Endothelial cell of umbilical vein (primary cell): ENCODE measurements around the gene OCA2. TPM values are rescaled to one million over a fixed set of nuclear protein-coding genes. Genes with fewer than 3 reads are reported as not detected.

Experiments used
- BruUV-seq: library from RNA; stranded (reverse); fragments of 400-500 nt; replicated peaks from 2 replicates; lab custom pipeline; 2021; lab: Mats Ljungman, UMichigan
- CTCF ChIA-PET: fragments of 300-600, 350-600 bp; sonication (Branson Sonifier 250); formaldehyde crosslinking; loops from one replicate; lab custom pipeline; 2021; ENCODE audit warnings: antibody characterized with exemption, inconsistent platforms; lab: Charles Lee
- POLR2A ChIA-PET: fragments of 300-600, 350-600 bp; sonication (Branson Sonifier 250); formaldehyde crosslinking; loops from one replicate; lab custom pipeline; 2021; ENCODE audit warnings: antibody characterized with exemption, inconsistent platforms; lab: Charles Lee
- DNase-seq: peaks from one replicate; pipeline ENCODE4 v3.0.0-alpha.2; 2011; ENCODE audit warnings: low read depth, low spot score
- FAIRE-seq: peaks from 2 replicates; lab custom pipeline; 2011; peaks lifted over from hg19 to GRCh38; lab: Jason Lieb, UNC
- H2AFZ ChIP-seq: 2 replicates; pipeline ENCODE4 v1.6.0; 2012; ENCODE audit warnings: low read depth, low read length, control low read depth, inconsistent platforms
- H3K27ac ChIP-seq: 2 replicates; pipeline ENCODE4 v1.5.1; 2011; ENCODE audit warnings: low read depth, mild to moderate bottlenecking, control low read depth, low read length, moderate library complexity; ENCODE audit not compliant: insufficient read depth
- H3K27me3 ChIP-seq, 2 experiments: 2 replicates each; pipeline versions ENCODE4 v1.6.0 to v1.6.1; 2011; ENCODE audit warnings: low read length in 2 of 2, mixed read lengths in 1 of 2; ENCODE audit not compliant: control insufficient read depth in 2 of 2, insufficient read depth in 2 of 2
- H3K36me3 ChIP-seq, 2 experiments: 2 replicates in 1 of 2; 3 replicates in 1 of 2; pipeline ENCODE4 v1.5.1; 2011; ENCODE audit warnings: low read length in 2 of 2, mild to moderate bottlenecking in 1 of 2, moderate library complexity in 1 of 2; ENCODE audit not compliant: control insufficient read depth in 2 of 2, insufficient read depth in 2 of 2; ENCODE audit errors: extremely low read depth in 1 of 2
- H3K4me1 ChIP-seq: 3 replicates; pipeline ENCODE4 v1.5.1; 2011; ENCODE audit warnings: mild to moderate bottlenecking, low read length; ENCODE audit not compliant: control insufficient read depth, insufficient read depth; ENCODE audit errors: extremely low read depth
- H3K4me2 ChIP-seq: 2 replicates; pipeline ENCODE4 v1.6.1; 2011; ENCODE audit warnings: low read length, control low read depth, mixed read lengths; ENCODE audit not compliant: insufficient read depth
- H3K4me3 ChIP-seq, 3 experiments: fragments of 200-600 bp in 1 of 3; sonication (generic), shearing (Covaris generic) in 1 of 3; replicated peaks in 1 of 3; 2 replicates each; pipeline ENCODE4 v1.5.1; 2011 to 2016; ENCODE audit warnings: control low read depth in 3 of 3, low read length in 3 of 3, mild to moderate bottlenecking in 2 of 3, inconsistent platforms in 1 of 3, low read depth in 1 of 3, moderate library complexity in 1 of 3; ENCODE audit not compliant: insufficient read depth in 1 of 3
- H3K79me2 ChIP-seq: 2 replicates; pipeline ENCODE4 v1.6.0; 2012; ENCODE audit warnings: low read length, inconsistent platforms; ENCODE audit not compliant: control insufficient read depth, insufficient read depth
- H3K9ac ChIP-seq: replicated peaks from 2 replicates; pipeline ENCODE3; 2011; ENCODE audit warnings: low read length, control low read depth; ENCODE audit not compliant: insufficient read depth; ENCODE audit errors: extremely low read depth
- H3K9me1 ChIP-seq: replicated peaks from 3 replicates; pipeline ENCODE4 v1.6.0; 2011; ENCODE audit warnings: mild to moderate bottlenecking, low read length; ENCODE audit not compliant: control insufficient read depth, insufficient read depth; ENCODE audit errors: extremely low read depth
- H3K9me3 ChIP-seq: replicated peaks from 2 replicates; pipeline ENCODE4 v1.5.1; 2012; ENCODE audit warnings: low read length, inconsistent platforms; ENCODE audit not compliant: control insufficient read depth, insufficient read depth
- H4K20me1 ChIP-seq: replicated peaks from 2 replicates; pipeline ENCODE3; 2011; ENCODE audit warnings: mild to moderate bottlenecking, low read length; ENCODE audit not compliant: control insufficient read depth, insufficient read depth; ENCODE audit errors: extremely low read depth
- EZH2 ChIP-seq: IDR thresholded peaks from 2 replicates; pipeline ENCODE4 v1.6.1; 2012; ENCODE audit warnings: borderline replicate concordance, low read depth, mild to moderate bottlenecking, moderate library complexity, low read length, inconsistent platforms; ENCODE audit not compliant: severe bottlenecking
- FOS ChIP-seq: IDR thresholded peaks from 2 replicates; pipeline ENCODE4 v1.6.1; 2011; ENCODE audit warnings: mild to moderate bottlenecking, low read length, moderate library complexity, borderline replicate concordance; ENCODE audit not compliant: insufficient read depth
- GATA2 ChIP-seq: IDR thresholded peaks from 2 replicates; pipeline ENCODE4 v1.7.0; 2011; ENCODE audit warnings: low read depth, mild to moderate bottlenecking, moderate library complexity, mixed read lengths, low read length; ENCODE audit not compliant: insufficient read length, insufficient read depth
- JUN ChIP-seq: IDR thresholded peaks from 2 replicates; pipeline ENCODE4 v1.6.1; 2011; ENCODE audit warnings: borderline replicate concordance, low read depth; ENCODE audit not compliant: insufficient read length, insufficient read depth
- MYC ChIP-seq: IDR thresholded peaks from one replicate; pipeline ENCODE4 v1.6.1; 2011; ENCODE audit warnings: mild to moderate bottlenecking, low read depth, low read length
- POLR2A ChIP-seq: IDR thresholded peaks from 2 replicates; pipeline ENCODE4 v1.6.1; 2012; ENCODE audit warnings: low read depth, mild to moderate bottlenecking, control low read depth, low read length
- dilution Hi-C: fragments of 300-500 bp; cut with MboI; formaldehyde crosslinking; loops from one replicate; pipeline ENCODE4 v1.15.0; 2019; ENCODE audit warnings: low sequenced_read_pairs; ENCODE audit not compliant: extremely low pct_ligation_motif_present
- intact Hi-C: fragments of 100-400 bp; cut with micrococcal nuclease; formaldehyde crosslinking; loops from one replicate; pipeline ENCODE4 v1.10.0; 2022
- polyA plus RNA-seq, 4 experiments: library from polyadenylated mRNA; depleted of rRNA in 3 of 4; stranded (reverse) in 3 of 4; unstranded in 1 of 4; fragments of >200 nt; gene quantifications; 2 replicates each; pipeline versions ENCODE4 v1.2.1 to v1.2.3, GENCODE V29; 2011 to 2012; ENCODE audit warnings: missing spikeins in 1 of 4
- total RNA-seq: library from RNA; stranded (reverse); gene quantifications from 2 replicates; pipeline ENCODE4 v1.2.3, GENCODE V29; 2021
- TF ChIP-seq, protein P1 (sequence below), 2 donors: IDR thresholded peaks; 1 replicate in 1 of 2; 2 replicates in 1 of 2; pipeline ENCODE4 v1.5.1; 2011; ENCODE audit warnings: low read length in 2 of 2, mild to moderate bottlenecking in 2 of 2, moderate library complexity in 2 of 2, control low read depth in 1 of 2, inconsistent platforms in 1 of 2, low read depth in 1 of 2; ENCODE audit not compliant: insufficient read depth in 1 of 2; ENCODE audit errors: extremely low read depth in 1 of 2

OCA2 gene
- total and polyA plus RNA-seq, 2 donors (not counting 3 experiments of a cell fraction or from before 2014, with no cell fraction given) = not detected

DNA sequence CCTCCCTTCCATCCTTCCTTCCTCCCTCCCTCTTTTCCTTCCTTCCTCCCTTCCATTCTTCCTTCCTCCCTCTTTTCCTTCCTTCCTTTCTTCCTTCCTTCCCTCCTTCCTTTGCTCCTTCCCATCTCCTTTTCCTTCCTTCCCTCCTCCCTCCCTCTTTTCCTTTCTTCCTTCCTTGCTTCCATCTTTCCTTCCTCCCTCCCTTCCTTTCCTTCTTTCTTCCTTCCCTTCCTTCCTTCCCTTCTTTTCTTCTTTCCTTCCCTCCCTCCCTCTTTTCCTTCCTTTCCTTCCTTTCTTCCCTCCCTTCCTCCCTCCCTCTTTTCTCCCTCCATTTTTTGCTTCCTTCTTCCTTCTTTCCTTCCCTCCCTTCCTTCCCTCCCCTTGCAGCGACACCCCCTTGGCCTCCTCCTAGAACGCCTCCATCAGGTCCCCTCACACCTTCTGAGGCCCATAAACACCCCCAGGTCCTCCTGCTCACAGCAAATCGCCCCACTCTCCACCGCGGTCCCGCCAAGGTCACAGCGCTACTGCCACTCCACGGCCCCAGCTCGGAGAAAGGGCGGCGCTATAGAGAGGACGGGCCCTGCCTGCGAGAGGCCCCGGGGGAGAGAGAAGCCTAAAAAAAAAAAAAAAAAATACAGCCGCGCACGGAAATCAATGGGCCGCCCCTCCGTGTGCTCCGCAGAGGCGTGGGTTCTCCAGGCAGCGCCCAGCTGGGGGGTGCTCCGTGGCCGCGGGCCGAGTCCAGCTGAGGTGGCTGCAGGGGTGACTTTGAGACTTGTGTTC, 328.2 kb downstream of the OCA2 start:
- Histone ChIP-seq H3K36me3 (no peaks in the 10 kb centered on the region), H3K79me2 (no peaks in the 10 kb centered on the region), H3K9ac (no peak overlapping the region), H3K4me3 (no peak overlapping the region), H2AFZ (no peak overlapping the region), H3K9me1 (no peaks in the 10 kb centered on the region), H3K27ac (no peak overlapping the region), H3K27me3 (no peaks in the 10 kb centered on the region), H3K9me3 (peaks cover 13% of the 10 kb centered on the region), H3K4me1 (no peaks in the 10 kb centered on the region), H4K20me1 (no peaks in the 10 kb centered on the region), H3K4me2 (no peak overlapping the region)
- dilution Hi-C loops (no loop called here), intact Hi-C loops (no loop called here)
- TF ChIP-seq FOS (no peak), EZH2 (no peak), MYC (no peak), JUN (no peak), POLR2A (no peak), GATA2 (no peak)
- TF ChIP-seq, protein P1, sequence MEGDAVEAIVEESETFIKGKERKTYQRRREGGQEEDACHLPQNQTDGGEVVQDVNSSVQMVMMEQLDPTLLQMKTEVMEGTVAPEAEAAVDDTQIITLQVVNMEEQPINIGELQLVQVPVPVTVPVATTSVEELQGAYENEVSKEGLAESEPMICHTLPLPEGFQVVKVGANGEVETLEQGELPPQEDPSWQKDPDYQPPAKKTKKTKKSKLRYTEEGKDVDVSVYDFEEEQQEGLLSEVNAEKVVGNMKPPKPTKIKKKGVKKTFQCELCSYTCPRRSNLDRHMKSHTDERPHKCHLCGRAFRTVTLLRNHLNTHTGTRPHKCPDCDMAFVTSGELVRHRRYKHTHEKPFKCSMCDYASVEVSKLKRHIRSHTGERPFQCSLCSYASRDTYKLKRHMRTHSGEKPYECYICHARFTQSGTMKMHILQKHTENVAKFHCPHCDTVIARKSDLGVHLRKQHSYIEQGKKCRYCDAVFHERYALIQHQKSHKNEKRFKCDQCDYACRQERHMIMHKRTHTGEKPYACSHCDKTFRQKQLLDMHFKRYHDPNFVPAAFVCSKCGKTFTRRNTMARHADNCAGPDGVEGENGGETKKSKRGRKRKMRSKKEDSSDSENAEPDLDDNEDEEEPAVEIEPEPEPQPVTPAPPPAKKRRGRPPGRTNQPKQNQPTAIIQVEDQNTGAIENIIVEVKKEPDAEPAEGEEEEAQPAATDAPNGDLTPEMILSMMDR (IDR thresholded peaks at IDR 0.05; ENCODE audit: extremely low read depth in 1 of 2, insufficient read depth in 1 of 2, low read depth in 1 of 2, low read length in 2 of 2) = no peak
- FAIRE-seq = no peak
- no TSS peak for BruUV-seq
- DNase-seq = no peak
- CTCF ChIA-PET = no interaction called here
- POLR2A ChIA-PET = no interaction called here
